H1 (cell line): ENCODE results near the gene STAM2. TPM values are rescaled to one million over a fixed set of nuclear protein-coding genes. Genes with fewer than 3 reads are reported as not detected.
"Not testable (repeated sequence)": the region's sequence is repeated elsewhere in the genome, so short reads cannot be mapped to it uniquely, and the experiment has no call there.

Experiments used
- CTCF ChIA-PET: fragments of 300-600 bp; sonication (Branson Sonifier 250); formaldehyde crosslinking; loops from one replicate; lab custom pipeline; 2021; ENCODE audit not compliant: partially characterized antibody; lab: Charles Lee
- POLR2A ChIA-PET: fragments of 300-600 bp; sonication (Branson Sonifier 250); formaldehyde crosslinking; loops from one replicate; lab custom pipeline; 2021; ENCODE audit warnings: inconsistent platforms; ENCODE audit not compliant: partially characterized antibody; lab: Charles Lee
- DNase-seq, 2 experiments: peaks; one replicate each; pipeline versions ENCODE4 v3.0.0 to v3.0.0-alpha.2; 2010 to 2022; ENCODE audit warnings: low spot score in 2 of 2, low read depth in 1 of 2, mixed read lengths in 1 of 2
- FAIRE-seq: peaks from 2 replicates; lab custom pipeline; 2011; peaks lifted over from hg19 to GRCh38; lab: Jason Lieb, UNC
- H2AFZ ChIP-seq: 2 replicates; pipeline ENCODE4 v1.8.1; 2012; ENCODE audit warnings: low read length, inconsistent platforms
- H2AK5ac ChIP-seq: 2 replicates; pipeline ENCODE4 v1.6.1; 2013; ENCODE audit warnings: low read depth, low read length
- H2BK120ac ChIP-seq: replicated peaks from 2 replicates; pipeline ENCODE3; 2013; ENCODE audit warnings: low read depth, low read length, inconsistent platforms
- H2BK12ac ChIP-seq: 2 replicates; pipeline ENCODE4 v1.6.1; 2013; ENCODE audit warnings: low read depth, low read length
- H2BK15ac ChIP-seq: 2 replicates; pipeline ENCODE4 v1.6.1; 2013; ENCODE audit warnings: low read length
- H2BK20ac ChIP-seq: 2 replicates; pipeline ENCODE4 v1.6.1; 2013; ENCODE audit warnings: low read length
- H2BK5ac ChIP-seq: 2 replicates; pipeline ENCODE4 v1.6.1; 2013; ENCODE audit warnings: low read depth, low read length
- H3K14ac ChIP-seq: 2 replicates; pipeline ENCODE4 v1.6.1; 2013; ENCODE audit warnings: inconsistent platforms; ENCODE audit not compliant: insufficient read length
- H3K18ac ChIP-seq: 2 replicates; pipeline ENCODE4 v1.6.1; 2013; ENCODE audit warnings: low read length; ENCODE audit errors: extremely low read depth
- H3K23ac ChIP-seq: 2 replicates; pipeline ENCODE4 v1.6.1; 2013; ENCODE audit warnings: inconsistent platforms; ENCODE audit not compliant: insufficient read length
- H3K23me2 ChIP-seq: 2 replicates; pipeline ENCODE4 v1.6.1; 2013; ENCODE audit warnings: low read depth, low read length
- H3K27ac ChIP-seq: 2 replicates; pipeline ENCODE4 v1.6.1; 2011; ENCODE audit warnings: low read depth, low read length, inconsistent platforms
- H3K27me3 ChIP-seq, 4 experiments: replicated peaks in 1 of 4; 1 replicate in 1 of 4; 2 replicates in 3 of 4; pipeline versions ENCODE4 v1.6.1 to v1.8.1; 2011 to 2013; ENCODE audit warnings: low read length in 3 of 4, mild to moderate bottlenecking in 3 of 4, inconsistent platforms in 2 of 4, mixed read lengths in 2 of 4, moderate library complexity in 1 of 4; ENCODE audit not compliant: control insufficient read depth in 3 of 4, insufficient read depth in 3 of 4; ENCODE audit errors: extremely low read depth in 1 of 4
- H3K36me3 ChIP-seq, 4 experiments: 2 replicates each; pipeline versions ENCODE4 v1.6.1 to v1.8.1; 2011 to 2013; ENCODE audit warnings: mild to moderate bottlenecking in 4 of 4, low read length in 3 of 4, moderate library complexity in 2 of 4, control low read depth in 1 of 4, inconsistent platforms in 1 of 4; ENCODE audit not compliant: insufficient read depth in 4 of 4, control insufficient read depth in 2 of 4
- H3K4ac ChIP-seq: replicated peaks from 2 replicates; pipeline ENCODE3; 2013; ENCODE audit warnings: low read length, low read depth, mixed read lengths, inconsistent platforms; ENCODE audit not compliant: insufficient read length
- H3K4me1 ChIP-seq, 4 experiments: replicated peaks in 1 of 4; 1 replicate in 1 of 4; 2 replicates in 3 of 4; pipeline versions ENCODE4 v1.6.1 to v1.8.1; 2011 to 2013; ENCODE audit warnings: low read length in 3 of 4, inconsistent platforms in 2 of 4, mixed read lengths in 1 of 4; ENCODE audit not compliant: insufficient read depth in 4 of 4, control insufficient read depth in 3 of 4
- H3K4me2 ChIP-seq, 2 experiments: 2 replicates each; pipeline versions ENCODE4 v1.6.1 to v1.8.1; 2011 to 2013; ENCODE audit warnings: low read depth in 2 of 2, low read length in 2 of 2, control low read depth in 1 of 2, inconsistent platforms in 1 of 2, mild to moderate bottlenecking in 1 of 2; ENCODE audit not compliant: insufficient read depth in 1 of 2
- H3K4me3 ChIP-seq, 4 experiments: fragments of 200-600, 300-600 bp in 1 of 4; sonication (generic), shearing (Covaris generic), sonication (Bioruptor Twin) in 1 of 4; 2 replicates each; pipeline versions ENCODE4 v1.5.1 to v1.8.1; 2011 to 2016; ENCODE audit warnings: low read length in 4 of 4, low read depth in 3 of 4, control low read depth in 2 of 4, inconsistent platforms in 2 of 4, mild to moderate bottlenecking in 2 of 4, mixed read lengths in 1 of 4, moderate library complexity in 1 of 4; ENCODE audit not compliant: insufficient read depth in 2 of 4; ENCODE audit errors: extremely low read depth in 1 of 4
- H3K56ac ChIP-seq: replicated peaks from 2 replicates; pipeline ENCODE3; 2013; ENCODE audit warnings: low read depth, mild to moderate bottlenecking, mixed read lengths, low read length, inconsistent platforms; ENCODE audit not compliant: insufficient read length
- H3K79me1 ChIP-seq: 2 replicates; pipeline ENCODE4 v1.6.1; 2013; ENCODE audit warnings: low read depth, low read length, control low read depth
- H3K79me2 ChIP-seq, 2 experiments: 2 replicates each; pipeline versions ENCODE4 v1.6.1 to v1.8.1; 2012 to 2013; ENCODE audit warnings: low read length in 2 of 2, mild to moderate bottlenecking in 2 of 2, inconsistent platforms in 1 of 2; ENCODE audit not compliant: insufficient read depth in 2 of 2, control insufficient read depth in 1 of 2
- H3K9ac ChIP-seq, 4 experiments: replicated peaks in 1 of 4; 1 replicate in 1 of 4; 2 replicates in 3 of 4; pipeline versions ENCODE4 v1.6.1 to v1.8.1; 2011 to 2013; ENCODE audit warnings: low read depth in 3 of 4, low read length in 3 of 4, control low read depth in 2 of 4, mild to moderate bottlenecking in 2 of 4, moderate library complexity in 2 of 4, inconsistent platforms in 1 of 4; ENCODE audit errors: extremely low read depth in 1 of 4
- H3K9me3 ChIP-seq, 2 experiments: 2 replicates each; pipeline versions ENCODE4 v1.6.1 to v1.8.1; 2012 to 2013; ENCODE audit warnings: mild to moderate bottlenecking in 2 of 2, moderate library complexity in 2 of 2, control low read depth in 1 of 2, inconsistent platforms in 1 of 2, low read depth in 1 of 2, low read length in 1 of 2, mixed read lengths in 1 of 2; ENCODE audit not compliant: insufficient read depth in 2 of 2
- H4K20me1 ChIP-seq, 2 experiments: replicated peaks in 1 of 2; 2 replicates each; pipeline versions ENCODE3 to v1.8.1; 2011 to 2013; ENCODE audit warnings: inconsistent platforms in 2 of 2, low read length in 2 of 2, mild to moderate bottlenecking in 1 of 2; ENCODE audit not compliant: insufficient read depth in 2 of 2, control insufficient read depth in 1 of 2
- H4K5ac ChIP-seq: 2 replicates; pipeline ENCODE4 v1.6.1; 2013; ENCODE audit warnings: low read length, low read depth, mixed read lengths, inconsistent platforms; ENCODE audit not compliant: insufficient read length
- H4K8ac ChIP-seq: 2 replicates; pipeline ENCODE4 v1.8.0; 2013; ENCODE audit warnings: mild to moderate bottlenecking, moderate library complexity, low read length, inconsistent platforms; ENCODE audit not compliant: insufficient read depth; ENCODE audit errors: extremely low read depth
- H4K91ac ChIP-seq: replicated peaks from 2 replicates; pipeline ENCODE3; 2013; ENCODE audit warnings: low read length, mixed read lengths, inconsistent platforms; ENCODE audit not compliant: insufficient read length
- WGBS, 2 experiments: shearing (Covaris generic) in 1 of 2; methylation state at CpG; one replicate each; pipeline versions ENCODE4 v1.1.6 to v1.1.7; 2013 to 2015; ENCODE audit warnings: low lambda C conversion rate in 2 of 2, mixed read lengths in 2 of 2, inconsistent platforms in 1 of 2, low coverage in 1 of 2, missing lambda C conversion rate in 1 of 2; ENCODE audit not compliant: insufficient replicate concordance in 2 of 2, insufficient coverage in 1 of 2, insufficient read length in 1 of 2; ENCODE audit errors: extremely low coverage in 1 of 2, missing lambda C conversion rate in 1 of 2; 5-methylcytosine and 5-hydroxymethylcytosine counted together
- polyA plus RNA-seq, 7 experiments: library from polyadenylated mRNA; depleted of rRNA in 3 of 7; stranded (reverse) in 5 of 7; unstranded in 2 of 7; fragments of >200 nt in 5 of 7; fragments of 200-250 nt in 2 of 7; gene quantifications; 1 replicate in 5 of 7; 2 replicates in 1 of 7; 4 replicates in 1 of 7; pipeline versions ENCODE4 v1.2.1 to v1.2.3, GENCODE V29; 2011 to 2013; ENCODE audit warnings: missing spikeins in 2 of 7, mixed read lengths in 2 of 7
- total RNA-seq: library from RNA; stranded (reverse); fragmentation: NEBNext Ultra II Directional; extraction: Animal tissue kit (Norgen Biotek cat#: 25700); gene quantifications from 2 replicates; pipeline ENCODE4 v1.2.1, GENCODE V29; 2021

STAM2 gene
- total and polyA plus RNA-seq, 2 of the 8 experiments (the other 6 are each of a cell fraction or from before 2014, with no cell fraction given), result 5.4 to 9.4 TPM

GRCh38 chr2:152163669-152164068 lies 11.9 kb downstream of the STAM2 start:
- H3K18ac ChIP-seq, H2BK5ac ChIP-seq, DNase-seq, H3K4me3 ChIP-seq, H3K23ac ChIP-seq, H2BK15ac ChIP-seq, H2AFZ ChIP-seq, H2BK120ac ChIP-seq, H3K79me2 ChIP-seq, H3K79me1 ChIP-seq, H3K23me2 ChIP-seq, H3K27me3 ChIP-seq, H4K8ac ChIP-seq, H3K14ac ChIP-seq, H3K56ac ChIP-seq, H4K5ac ChIP-seq, H2AK5ac ChIP-seq, H2BK12ac ChIP-seq, POLR2A ChIA-PET, H4K20me1 ChIP-seq, H2BK20ac ChIP-seq, H3K4me1 ChIP-seq, H3K4me2 ChIP-seq, H4K91ac ChIP-seq, H3K9ac ChIP-seq, H3K4ac ChIP-seq, H3K27ac ChIP-seq, H3K36me3 ChIP-seq, FAIRE-seq: not testable (repeated sequence)
- H3K9me3 ChIP-seq, result peaks cover 0 to 11% of the 10 kb centered on the region in 2 experiments; a peak in 1 of 4 replicates
- WGBS, 2 experiments, result 92% methylated on average over 5 of the region's 5 CpGs; no CpG with 5 or more reads in 1 of the 2 experiments
- CTCF ChIA-PET, result interaction anchor here (1.0 kb wide), 1 partner anchor 367 kb away, joined by 3 read pairs; no protein-coding TSS in a partner anchor
